ENCODE data around the gene LAMP1.
"Not testable (repeated sequence)": the region's sequence is repeated elsewhere in the genome, so short reads cannot be mapped to it uniquely, and the experiment has no call there.

LAMP1 gene

DNA sequence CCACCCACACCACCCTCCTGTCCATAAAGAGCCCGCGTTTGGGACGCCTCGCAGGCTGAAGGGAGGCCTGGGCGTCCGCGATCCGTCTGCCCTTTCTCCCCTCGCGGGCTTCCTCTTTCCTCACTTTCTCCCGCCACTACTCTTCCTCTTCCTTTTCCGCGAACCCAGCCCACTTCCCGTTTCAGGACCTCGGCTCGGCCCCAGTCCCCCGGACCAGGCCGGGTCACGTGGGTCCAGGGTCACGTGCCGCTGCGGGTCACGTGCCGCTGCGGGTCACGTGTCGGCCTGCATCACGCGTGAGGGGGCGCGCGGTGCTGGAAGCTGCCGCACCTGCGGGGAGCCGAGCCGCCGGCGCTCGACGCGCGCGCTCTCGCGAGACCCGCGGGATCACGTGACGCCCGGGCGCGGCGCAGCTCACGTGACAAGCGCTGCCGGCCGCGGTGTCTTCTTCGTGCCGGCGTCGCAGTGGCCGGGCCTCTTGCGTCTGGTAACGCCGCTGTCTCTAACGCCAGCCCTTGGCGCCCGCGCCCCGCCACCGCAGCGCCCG is at the start of gene LAMP1:
Gene LAMP1, plus strand, starts transcription at position 417 of the 547 bp plus-strand sequence. CDS start 196 bp downstream, outside the sequence.
- DNase-seq: peak; percentile 100

GRCh38 chr13:113252516-113253095 is 44.4 kb upstream of the LAMP1 start:
- no peak for DNase-seq

DNA sequence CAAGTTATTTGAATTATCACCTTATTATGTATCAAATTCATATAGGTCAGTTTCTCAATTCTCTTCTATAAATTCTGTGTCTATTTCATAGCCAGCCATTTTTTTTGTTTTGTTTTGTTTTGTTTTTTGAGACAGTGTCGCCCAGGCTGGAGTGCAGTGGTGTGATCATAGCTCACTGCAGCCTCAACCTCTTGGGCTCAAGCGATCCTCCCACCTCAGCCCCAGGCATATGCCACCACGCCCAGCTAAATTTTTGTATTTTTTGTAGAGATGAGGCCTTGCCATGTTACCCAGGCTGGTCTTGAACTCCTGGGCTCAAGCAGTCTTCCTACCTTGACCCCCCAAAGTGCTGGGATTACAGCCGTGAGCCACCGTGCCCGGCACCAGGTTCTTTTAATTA is 39.1 kb upstream of the LAMP1 start:
- DNase-seq: not testable (repeated sequence)

GRCh38 chr13:113258321-113259054 is 38.6 kb upstream of the LAMP1 start:
- no peak for DNase-seq

DNA sequence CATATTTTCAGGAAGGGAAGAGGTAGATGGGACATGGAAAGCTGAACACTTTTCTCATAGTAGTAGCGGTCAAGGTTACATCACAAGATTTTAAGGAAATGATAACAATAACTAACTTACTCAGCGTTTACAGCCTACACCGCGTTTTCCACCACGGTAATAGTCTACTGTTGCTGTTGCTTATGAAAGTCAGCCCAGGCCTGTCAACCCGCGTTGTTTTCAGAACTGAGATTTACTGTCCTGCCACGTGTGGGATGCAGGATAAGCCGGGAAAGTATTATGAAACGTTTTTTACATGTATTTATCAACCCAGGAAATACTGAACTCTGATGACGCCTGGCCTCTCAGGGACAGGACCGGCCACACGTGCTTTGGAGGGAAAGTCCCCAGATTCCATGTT is 36.0 kb upstream of the LAMP1 start:
- no peak for DNase-seq

DNA sequence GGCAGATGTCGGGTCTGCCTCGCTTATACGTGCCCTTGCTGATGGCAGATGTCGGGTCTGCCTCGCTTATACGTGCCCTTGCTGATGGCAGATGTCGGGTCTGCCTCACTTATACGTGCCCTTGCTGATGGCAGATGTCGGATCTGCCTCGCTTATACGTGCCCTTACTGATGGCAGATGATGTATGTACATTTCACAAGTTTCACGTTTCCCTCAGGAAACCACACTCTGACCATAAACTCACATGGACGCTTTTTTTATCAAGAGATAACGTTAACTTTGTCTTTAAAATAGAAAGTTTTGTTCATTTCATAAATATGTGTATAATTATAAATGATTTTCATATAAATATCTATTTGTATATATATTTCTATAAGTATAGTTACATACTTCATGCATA is 34.0 kb upstream of the LAMP1 start:
- DNase-seq: not testable (repeated sequence)

DNA sequence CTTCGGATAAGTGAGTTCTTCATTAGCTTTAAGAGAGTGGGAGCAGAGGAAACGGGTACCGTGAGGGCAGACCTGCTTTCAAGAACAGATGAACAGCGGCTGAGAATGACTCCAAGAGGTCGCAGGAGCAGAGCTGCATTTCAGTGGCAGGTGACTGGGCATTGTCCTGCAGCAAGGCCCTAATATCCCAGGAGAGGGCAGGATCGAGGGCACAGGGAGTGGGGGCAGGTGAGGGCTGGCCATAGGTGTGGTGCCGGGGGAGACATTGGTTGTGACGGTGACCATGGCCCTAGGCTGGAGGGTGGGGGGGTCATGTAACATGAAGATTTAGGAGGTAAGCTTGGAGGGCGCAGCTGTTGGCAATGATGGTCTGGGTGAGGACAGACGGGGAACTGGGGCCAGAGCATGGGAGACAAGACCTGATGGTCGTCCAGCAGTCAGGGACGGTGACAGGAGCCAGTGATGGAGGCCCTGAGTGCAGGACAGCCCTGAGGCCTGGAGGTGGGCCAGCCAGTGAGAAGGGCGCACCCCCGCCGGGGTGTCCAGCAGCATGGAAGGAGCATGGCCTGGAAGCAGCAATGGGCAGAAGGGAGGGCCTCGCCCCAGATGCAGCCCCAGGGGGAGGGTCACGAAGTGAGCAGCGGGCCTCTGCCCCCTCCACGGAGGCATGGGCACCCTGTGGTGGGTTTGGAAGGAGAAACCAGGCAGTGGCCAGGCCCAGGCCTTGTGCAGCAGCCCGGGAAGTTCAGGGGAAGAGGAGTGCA is 29.2 kb upstream of the LAMP1 start:
- no peak for DNase-seq

- DNase-seq: no peak
Observed at GRCh38 chr13:113272031-113272430, 25.0 kb upstream of the LAMP1 start.

- no peak for DNase-seq
Observed at GRCh38 chr13:113272701-113273181, 24.3 kb upstream of the LAMP1 start.

- no peak for DNase-seq
Observed at GRCh38 chr13:113273321-113273720, 23.7 kb upstream of the LAMP1 start.

DNA sequence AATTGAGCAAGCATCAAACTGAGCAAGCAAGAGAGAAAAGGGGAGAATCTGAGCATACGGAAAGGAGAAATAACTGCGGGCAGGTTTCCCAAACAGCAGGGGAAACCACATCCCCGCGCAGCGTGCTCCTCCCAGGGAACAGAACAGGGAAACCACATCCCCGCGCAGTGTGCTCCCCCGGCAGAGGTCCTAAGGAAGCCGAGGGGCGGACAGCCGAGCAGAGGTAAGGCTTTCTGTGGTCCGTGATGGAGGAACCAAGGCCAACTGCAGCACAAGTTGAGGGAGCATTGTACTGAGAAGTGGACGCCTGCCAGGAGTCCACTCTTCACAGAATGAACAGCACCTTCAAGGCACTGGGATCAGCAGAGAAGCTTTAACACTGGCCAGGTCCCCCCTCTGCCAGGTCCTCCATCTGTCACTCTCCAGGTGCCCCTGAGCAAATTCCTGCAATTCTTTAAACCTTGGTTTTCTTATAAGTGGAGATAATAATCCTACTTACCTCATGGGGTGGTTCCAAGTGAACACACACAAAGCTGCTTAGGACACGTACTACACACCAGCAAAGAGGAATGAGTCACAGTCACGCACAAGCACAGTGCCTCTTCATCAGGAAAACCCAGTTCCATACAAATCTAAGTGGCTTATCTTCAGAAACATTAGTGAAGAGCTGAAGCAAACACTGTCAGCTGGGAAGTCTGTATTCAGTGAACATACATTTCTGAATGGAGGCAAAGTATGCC is 23.0 kb upstream of the LAMP1 start:
- DNase-seq: no peak

DNA sequence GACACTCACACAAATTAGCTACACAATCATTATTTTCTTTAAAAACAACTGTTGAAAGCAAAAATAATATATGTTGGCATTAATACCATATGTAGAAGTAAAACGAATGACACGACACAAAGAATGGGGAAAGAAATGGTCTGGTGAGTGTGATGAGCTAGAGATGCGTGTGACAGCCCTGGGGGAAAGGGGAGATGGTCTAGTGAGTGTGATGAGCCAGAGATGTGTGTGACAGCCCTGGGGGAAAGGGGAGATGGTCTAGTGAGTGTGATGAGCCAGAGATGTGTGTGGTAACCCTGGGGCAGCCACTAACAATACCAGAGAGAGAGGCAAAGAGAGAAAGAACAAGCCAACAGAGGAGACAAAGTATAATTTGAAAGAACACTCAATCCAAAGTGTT is 22.3 kb upstream of the LAMP1 start:
- no peak for DNase-seq

- DNase-seq: peak; percentile 50
Observed at GRCh38 chr13:113275387-113275786, 21.7 kb upstream of the LAMP1 start.

DNA sequence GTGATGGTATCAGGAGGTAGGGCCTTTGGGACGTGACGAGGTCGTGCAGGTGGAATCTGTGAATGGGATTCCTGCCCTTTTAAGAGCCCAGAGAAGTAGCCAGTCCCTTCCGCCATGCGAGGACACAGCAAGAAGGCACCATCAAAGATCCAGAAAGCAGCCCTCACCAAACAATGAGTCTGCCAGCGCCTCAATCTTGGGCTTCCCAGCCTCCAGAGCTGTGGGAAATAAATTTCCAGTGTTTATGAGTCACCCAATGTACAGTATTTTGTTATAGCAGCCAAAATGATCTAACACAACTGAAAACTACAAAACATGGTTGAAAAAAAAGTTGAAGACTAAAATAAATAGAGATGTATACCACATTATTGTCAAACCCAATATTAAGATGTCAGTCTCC is 16.9 kb upstream of the LAMP1 start:
- no peak for DNase-seq

DNA sequence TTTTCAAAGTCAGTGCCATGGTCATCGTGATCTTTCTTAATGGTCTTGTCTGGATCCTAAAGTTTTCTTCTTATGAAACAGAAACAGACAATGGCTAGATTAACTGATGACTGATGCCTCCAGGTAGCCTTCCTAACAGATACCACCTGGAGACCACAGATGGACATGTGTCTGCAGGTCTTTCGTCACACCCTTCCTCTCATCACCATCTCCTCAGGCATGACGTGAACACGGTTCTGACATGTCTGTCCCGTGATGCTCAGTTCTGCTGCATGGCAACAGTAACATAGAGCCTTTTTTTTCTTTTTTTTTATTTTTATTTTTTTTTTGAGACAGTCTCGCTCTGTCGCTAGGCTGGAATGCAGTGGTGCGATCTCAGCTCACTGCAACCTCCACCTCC is 13.1 kb upstream of the LAMP1 start:
- DNase-seq: no peak

GRCh38 chr13:113288880-113289279 is 8.2 kb upstream of the LAMP1 start:
- DNase-seq: no peak

DNA sequence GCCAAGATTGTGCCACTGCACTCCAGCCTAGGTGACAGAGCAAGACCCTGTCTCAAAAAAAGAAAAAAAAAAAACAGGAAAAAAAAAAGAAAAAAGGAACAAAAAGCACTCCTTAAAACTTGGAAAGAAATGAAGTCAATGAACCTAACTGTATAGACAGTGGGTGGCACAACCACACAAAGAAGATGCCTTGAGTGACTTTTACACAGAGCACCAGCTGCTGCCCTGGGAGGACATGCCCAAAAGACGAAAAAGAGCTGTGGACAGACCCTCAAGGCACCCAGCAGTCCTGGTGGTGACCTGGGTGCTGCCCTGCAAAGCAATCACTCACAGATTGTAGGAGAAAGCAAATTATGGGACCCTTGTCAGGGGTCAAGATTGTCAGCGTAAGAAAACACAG is 5.9 kb upstream of the LAMP1 start:
- DNase-seq: no peak

- DNase-seq: no peak
Observed at GRCh38 chr13:113292021-113292862, 4.8 kb upstream of the LAMP1 start.

- no peak for DNase-seq
Observed at GRCh38 chr13:113293686-113294085, 3.4 kb upstream of the LAMP1 start.

- no peak for DNase-seq
Observed at GRCh38 chr13:113295776-113296175, 1.3 kb upstream of the LAMP1 start.

DNA sequence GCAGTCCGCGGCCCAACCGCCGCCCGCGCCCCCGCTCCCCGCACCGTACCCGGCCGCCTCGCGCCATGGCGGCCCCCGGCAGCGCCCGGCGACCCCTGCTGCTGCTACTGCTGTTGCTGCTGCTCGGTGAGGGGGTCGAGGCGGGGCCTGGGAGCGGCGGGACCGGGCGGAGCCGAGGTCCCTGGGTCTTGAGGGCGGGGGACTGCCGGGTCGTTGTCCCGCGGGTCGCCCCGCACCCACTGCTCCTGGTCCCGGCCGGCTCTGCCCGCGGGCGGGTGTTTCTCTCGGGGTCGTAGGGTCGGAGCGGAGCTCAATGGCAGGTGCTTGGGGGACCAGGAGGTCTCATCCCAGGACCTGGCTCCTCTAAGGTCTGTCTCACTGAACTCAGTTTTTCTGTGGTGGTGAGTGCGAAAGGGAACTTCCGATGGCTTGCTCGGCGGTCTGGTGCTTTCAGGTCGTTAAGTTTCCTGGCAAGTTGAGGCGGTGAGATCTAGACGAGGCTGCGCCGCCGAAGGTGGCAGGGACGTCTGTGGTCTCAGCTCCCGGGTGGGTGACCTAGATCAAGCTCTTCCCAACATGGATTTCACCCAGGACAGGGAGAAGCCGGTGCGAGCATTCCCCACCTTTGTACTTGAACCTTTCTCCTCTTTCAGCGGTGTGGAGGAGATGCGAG is 467 bp downstream of the LAMP1 start:
- DNase-seq: no peak

All from COR-L47 (cell line).